Mononuclear cell (primary cell): ENCODE data around the gene AEBP1. TPM values are rescaled to one million over a fixed set of nuclear protein-coding genes. Genes with fewer than 3 reads are reported as not detected.

Source experiments
- H3K27me3 ChIP-seq: 2 replicates; pipeline ENCODE4 v1.6.0; 2011; ENCODE audit warnings: low read length, control low read depth; ENCODE audit not compliant: insufficient read depth
- H3K4me1 ChIP-seq: 2 replicates; pipeline ENCODE4 v1.5.1; 2011; ENCODE audit warnings: mild to moderate bottlenecking, low read length, control low read depth; ENCODE audit not compliant: insufficient read depth
- H3K4me3 ChIP-seq: 2 replicates; pipeline ENCODE4 v1.5.1; 2011; ENCODE audit warnings: mild to moderate bottlenecking, low read length, moderate library complexity
- H3K9me3 ChIP-seq: 2 replicates; pipeline ENCODE4 v1.5.1; 2011; ENCODE audit warnings: low read depth, mild to moderate bottlenecking, control low read depth, low read length
- total RNA-seq: library from RNA; depleted of rRNA; stranded (reverse); fragments of >200 nt; gene quantifications from one replicate; pipeline ENCODE4 v1.2.3, GENCODE V29; 2012

Gene AEBP1
- total RNA-seq, 1 donor, result 5.4 TPM

DNA sequence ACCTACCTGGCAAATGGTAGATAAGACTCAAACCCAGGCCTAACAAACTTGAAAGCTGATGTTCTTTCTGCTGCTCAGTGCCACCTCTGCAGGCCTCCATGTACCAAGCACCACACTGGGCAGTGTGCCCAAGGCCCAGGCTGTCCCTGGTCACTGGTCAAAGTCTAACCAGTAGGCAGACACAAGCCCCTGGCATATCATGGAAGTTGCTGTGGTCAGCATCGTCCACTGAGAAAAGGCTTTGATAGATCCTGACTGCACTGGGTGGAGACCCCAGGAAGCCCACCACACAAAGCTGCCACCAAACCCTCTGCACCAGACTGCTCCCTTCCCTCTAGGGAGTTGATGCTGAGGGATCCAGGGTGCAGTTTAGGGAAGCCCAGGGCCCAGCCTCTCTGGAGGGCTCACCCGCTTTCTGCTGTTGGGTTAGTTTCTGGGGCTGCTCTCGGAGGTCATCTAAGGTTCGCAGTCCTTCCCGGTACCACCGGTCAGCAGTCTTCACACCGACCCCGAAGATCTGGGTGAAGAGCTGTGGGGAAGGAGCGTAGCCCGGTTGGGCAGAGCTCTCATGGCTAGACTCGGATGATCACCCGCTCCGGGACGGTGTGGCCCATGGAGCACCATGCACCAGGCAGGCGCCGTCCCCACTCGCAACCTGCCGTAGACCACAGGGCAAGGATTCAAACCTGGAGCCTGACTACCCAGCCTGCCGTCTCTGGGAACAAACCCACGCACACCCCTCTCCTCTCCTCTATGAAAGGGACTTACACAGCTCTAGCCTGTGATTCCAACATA lies 27.8 kb upstream of the AEBP1 start:
- H3K4me1 ChIP-seq, result peaks cover 51% of the 10 kb centered on the region
- H3K27me3 ChIP-seq, result no peaks in the 10 kb centered on the region
- H3K4me3 ChIP-seq, result no peak overlapping the region
- no peaks in the 10 kb centered on the region for H3K9me3 ChIP-seq

GRCh38 chr7:44077061-44077460 lies 27.1 kb upstream of the AEBP1 start:
- H3K27me3 ChIP-seq, result no peaks in the 10 kb centered on the region
- H3K9me3 ChIP-seq, result no peaks in the 10 kb centered on the region
- H3K4me1 ChIP-seq, result peaks cover 50% of the 10 kb centered on the region
- H3K4me3 ChIP-seq, result no peak overlapping the region

DNA sequence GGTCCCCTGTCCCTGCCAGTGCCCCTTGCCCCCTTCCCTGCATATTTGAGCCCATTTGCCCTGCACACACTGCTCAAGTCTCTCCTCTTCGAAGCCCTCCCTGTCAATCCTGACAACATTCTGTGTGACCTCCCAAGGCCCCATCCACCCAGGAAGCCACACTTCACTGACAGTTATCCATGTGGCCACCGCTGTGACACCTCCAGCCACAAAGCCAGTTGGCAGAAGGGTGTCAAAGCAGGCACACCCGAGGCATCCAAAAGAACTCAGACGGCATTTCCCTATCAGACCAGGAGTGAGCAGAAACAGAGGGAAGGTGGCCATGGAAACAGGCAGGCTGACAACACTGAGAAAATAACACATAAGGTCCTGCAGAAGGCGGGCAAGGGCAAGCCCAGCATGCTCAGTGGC lies 26.5 kb upstream of the AEBP1 start:
- Histone ChIP-seq H3K9me3 (no peaks in the 10 kb centered on the region), H3K4me3 (no peak overlapping the region), H3K27me3 (no peaks in the 10 kb centered on the region), H3K4me1 (peaks cover 48% of the 10 kb centered on the region)

GRCh38 chr7:44078521-44078920 lies 25.6 kb upstream of the AEBP1 start:
- Histone ChIP-seq H3K4me3 (no peak overlapping the region), H3K4me1 (peaks cover 43% of the 10 kb centered on the region), H3K9me3 (no peaks in the 10 kb centered on the region)

DNA sequence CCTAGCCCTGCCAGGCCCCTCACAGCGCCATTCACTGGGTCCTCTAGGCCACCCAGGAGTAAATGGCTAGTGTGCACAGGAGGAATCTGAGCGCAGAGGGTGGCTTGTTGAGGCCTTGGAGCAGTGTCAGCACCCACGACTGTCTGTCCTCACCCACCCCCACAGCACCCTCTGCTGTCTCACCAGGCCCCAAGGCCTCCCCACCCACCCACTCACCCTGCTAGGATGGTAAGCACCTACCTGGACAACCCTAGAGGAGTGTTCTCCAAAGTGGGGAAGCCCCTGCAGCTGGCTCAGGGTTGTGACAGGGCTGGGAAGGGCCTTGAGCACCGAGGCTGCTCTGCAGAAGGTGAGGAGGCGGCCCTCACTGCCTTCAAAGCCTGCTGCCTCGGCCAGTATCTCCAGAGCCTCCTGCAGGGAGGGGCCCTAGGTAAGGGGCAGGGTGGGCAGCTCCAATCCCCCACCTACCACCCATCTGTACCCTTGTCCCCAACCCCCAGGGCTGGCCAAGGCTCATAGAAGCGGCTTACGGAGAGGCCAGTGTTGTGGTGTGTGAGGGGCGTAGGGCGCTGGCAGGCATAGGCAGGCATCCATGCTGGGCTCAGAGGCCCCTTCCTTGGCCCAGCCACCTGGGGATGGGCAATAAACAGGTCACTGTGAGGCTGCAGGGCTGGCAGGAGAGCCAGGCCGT lies 24.7 kb upstream of the AEBP1 start:
- Histone ChIP-seq H3K9me3 (no peaks in the 10 kb centered on the region), H3K4me1 (peaks cover 34% of the 10 kb centered on the region), H3K4me3 (no peak overlapping the region), H3K27me3 (no peaks in the 10 kb centered on the region)

More at GRCh38 chr7:44078521-44078920, 25.6 kb upstream of the AEBP1 start:
- H3K27me3 ChIP-seq, result no peaks in the 10 kb centered on the region

- peaks cover 27% of the 10 kb centered on the region for H3K4me1 ChIP-seq
These were observed 24.0 kb upstream of the AEBP1 start for GRCh38 chr7:44080118-44080517.

GRCh38 chr7:44080686-44081265 lies 23.4 kb upstream of the AEBP1 start:
- Histone ChIP-seq H3K9me3 (no peaks in the 10 kb centered on the region), H3K27me3 (no peaks in the 10 kb centered on the region), H3K4me1 (peaks cover 27% of the 10 kb centered on the region), H3K4me3 (no peak overlapping the region)

More at GRCh38 chr7:44080118-44080517, 24.0 kb upstream of the AEBP1 start:
- no peaks in the 10 kb centered on the region for H3K27me3 ChIP-seq
- H3K4me3 ChIP-seq, result no peak overlapping the region
- no peaks in the 10 kb centered on the region for H3K9me3 ChIP-seq

GRCh38 chr7:44081266-44081748 lies 22.8 kb upstream of the AEBP1 start:
- H3K4me3 ChIP-seq, result peak overlapping the region; percentile 74
- no peaks in the 10 kb centered on the region for H3K27me3 ChIP-seq
- no peaks in the 10 kb centered on the region for H3K9me3 ChIP-seq
- H3K4me1 ChIP-seq, result peaks cover 27% of the 10 kb centered on the region

DNA sequence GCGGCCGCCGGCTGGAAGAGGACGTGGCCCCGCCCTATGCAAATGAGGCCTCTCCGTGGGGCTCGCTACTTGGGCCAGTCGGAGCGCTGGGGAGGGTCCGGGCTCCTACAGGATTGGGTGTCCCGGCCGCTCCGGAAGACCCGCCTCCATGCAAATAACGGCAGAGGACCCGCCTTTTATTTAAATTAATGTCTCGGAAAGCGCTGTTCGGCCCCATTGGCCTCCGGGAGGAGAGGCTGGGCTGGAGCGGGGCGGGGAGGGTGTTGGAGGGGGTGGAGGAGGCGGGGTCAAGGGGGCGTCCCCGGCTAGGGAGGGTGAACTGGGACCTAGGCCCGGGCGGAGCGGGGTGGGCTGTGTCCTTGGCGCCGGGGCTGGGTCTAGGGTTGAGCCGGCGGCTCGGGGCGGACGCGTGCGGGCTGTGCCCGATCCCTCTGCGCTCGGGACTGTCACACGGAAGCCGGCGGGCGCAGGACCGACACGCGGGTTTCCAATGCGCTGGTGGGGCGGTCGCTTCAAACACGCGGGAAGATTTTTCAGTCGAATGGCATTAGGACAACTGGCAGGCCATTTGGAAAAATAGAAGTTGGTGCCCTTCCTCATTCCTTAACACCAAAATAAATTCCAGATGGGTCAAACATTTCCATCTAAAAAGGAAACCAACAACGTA lies 21.5 kb upstream of the AEBP1 start:
- Histone ChIP-seq H3K9me3 (no peaks in the 10 kb centered on the region), H3K27me3 (no peaks in the 10 kb centered on the region), H3K4me3 (peak overlapping the region; percentile 59), H3K4me1 (peaks cover 27% of the 10 kb centered on the region)

DNA sequence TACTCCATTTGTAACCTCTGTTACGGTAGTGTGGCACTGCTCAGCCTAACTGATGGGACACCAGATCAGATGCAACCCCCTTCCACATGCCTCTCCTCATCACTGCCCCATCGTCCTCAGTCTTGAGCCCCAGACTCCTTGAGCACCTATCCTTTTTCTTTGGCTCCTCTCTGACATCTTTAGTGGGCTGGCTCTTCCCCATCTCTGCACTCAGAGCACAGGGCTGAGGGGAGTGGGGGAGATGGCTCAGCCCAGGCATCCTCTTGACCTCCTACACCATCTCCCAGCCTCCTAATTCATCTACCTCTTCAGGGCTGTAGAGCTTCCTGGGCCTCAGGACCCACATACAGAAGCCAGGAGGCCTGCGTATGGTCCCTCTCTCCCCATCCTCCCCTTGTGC lies 20.3 kb upstream of the AEBP1 start:
- Histone ChIP-seq H3K27me3 (no peaks in the 10 kb centered on the region), H3K9me3 (no peaks in the 10 kb centered on the region), H3K4me3 (no peak overlapping the region), H3K4me1 (peaks cover 23% of the 10 kb centered on the region)

GRCh38 chr7:44084701-44085100 lies 19.4 kb upstream of the AEBP1 start:
- Histone ChIP-seq H3K27me3 (no peaks in the 10 kb centered on the region), H3K4me1 (peaks cover 20% of the 10 kb centered on the region), H3K4me3 (no peak overlapping the region), H3K9me3 (no peaks in the 10 kb centered on the region)

DNA sequence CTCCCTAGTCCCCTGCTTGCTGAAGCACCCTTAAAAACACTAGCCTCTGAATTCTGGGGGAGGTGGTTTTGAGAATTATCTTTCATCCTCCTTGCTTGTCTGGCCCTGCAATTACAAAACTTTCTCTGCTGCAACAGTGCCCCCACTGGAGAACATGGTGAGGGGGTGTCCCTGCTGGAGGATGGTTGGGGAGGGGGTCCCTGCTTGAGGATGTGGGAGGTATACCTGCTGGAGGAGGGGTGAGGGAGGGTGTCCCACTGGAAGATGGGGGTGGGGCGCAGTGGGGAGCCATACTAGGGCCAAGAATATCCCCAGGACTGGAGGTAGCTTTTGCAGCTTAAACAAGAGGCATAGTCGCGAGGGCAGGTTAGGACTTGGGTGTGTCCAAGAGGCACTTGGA lies 18.6 kb upstream of the AEBP1 start:
- Histone ChIP-seq H3K4me1 (peaks cover 12% of the 10 kb centered on the region), H3K9me3 (no peaks in the 10 kb centered on the region), H3K27me3 (no peaks in the 10 kb centered on the region), H3K4me3 (no peak overlapping the region)

GRCh38 chr7:44086627-44087026 lies 17.5 kb upstream of the AEBP1 start:
- peaks cover under 1% of the 10 kb centered on the region for H3K4me1 ChIP-seq
- no peaks in the 10 kb centered on the region for H3K27me3 ChIP-seq
- no peak overlapping the region for H3K4me3 ChIP-seq
- H3K9me3 ChIP-seq, result no peaks in the 10 kb centered on the region

DNA sequence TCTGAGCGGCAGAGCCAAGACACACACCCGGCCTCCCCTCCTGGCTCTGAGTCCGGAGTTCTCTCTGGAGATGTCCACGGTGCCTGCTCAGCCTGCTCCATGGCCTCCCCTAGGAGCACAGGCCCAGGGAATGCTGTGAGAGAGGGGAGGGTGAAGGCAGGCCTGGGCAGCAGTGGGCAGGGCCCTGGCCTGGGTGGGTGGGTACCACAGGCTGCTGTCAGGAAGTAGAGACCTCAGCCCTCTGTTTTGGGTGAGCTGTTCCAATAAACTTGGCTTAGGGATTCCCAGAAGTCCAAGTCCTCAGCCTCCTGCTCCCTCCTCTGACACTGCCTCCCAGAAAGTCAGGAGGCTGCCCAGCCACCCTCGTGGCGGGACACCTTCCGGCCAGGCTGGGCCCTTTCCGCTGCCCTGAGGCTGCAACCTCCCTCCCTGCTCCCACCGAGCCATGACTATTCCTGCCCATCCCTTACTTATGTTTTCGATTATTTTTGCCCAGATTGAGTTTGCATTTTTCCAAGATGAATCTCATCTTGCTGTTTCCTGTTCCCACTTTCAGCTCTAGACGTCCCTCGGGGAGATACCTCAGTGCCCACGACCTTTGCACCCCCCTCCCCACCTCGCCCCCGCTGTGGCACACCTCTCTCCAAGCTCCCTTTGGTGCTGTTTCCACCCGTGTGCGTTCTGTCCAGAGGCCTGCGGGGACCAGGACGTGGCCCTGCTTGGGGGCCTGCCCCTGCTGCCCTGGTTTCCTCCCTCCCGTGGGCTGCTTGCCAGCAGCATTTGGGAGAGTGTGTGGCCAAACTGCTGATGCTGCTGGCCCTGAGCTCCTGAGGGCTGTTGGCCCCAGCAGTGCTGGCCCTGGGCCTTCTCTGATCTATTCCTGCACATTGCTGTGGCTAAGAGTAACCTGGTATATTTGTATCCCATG lies 16.0 kb upstream of the AEBP1 start:
- H3K4me3 ChIP-seq, result no peak overlapping the region
- no peaks in the 10 kb centered on the region for H3K27me3 ChIP-seq
- H3K9me3 ChIP-seq, result no peaks in the 10 kb centered on the region
- no peaks in the 10 kb centered on the region for H3K4me1 ChIP-seq
